RWPE1 (cell line): ENCODE data around the gene HECTD2.
"Not testable (repeated sequence)": the region's sequence is repeated elsewhere in the genome, so short reads cannot be mapped to it uniquely, and the experiment has no call there.

Source experiments
- CTCF ChIA-PET: fragments of 350-600 bp; sonication (Branson Sonifier 250); formaldehyde crosslinking; extraction: SDS; loops from one replicate; lab custom pipeline; 2021; lab: Yijun Ruan, JAX
- POLR2A ChIA-PET: fragments of 400-600 bp; formaldehyde crosslinking; extraction: SDS; loops from one replicate; lab custom pipeline; 2020; ENCODE audit warnings: antibody characterized with exemption; ENCODE audit not compliant: low non-redundant PET; lab: Yijun Ruan, JAX
- DNase-seq: peaks from one replicate; pipeline ENCODE4 v3.0.0; 2012; ENCODE audit warnings: low spot score
- H3K27ac ChIP-seq: fragments of 450-650 bp; 2 replicates; pipeline ENCODE4 v1.5.1; 2017
- CTCF ChIP-seq: fragments of 450-650 bp; conservative IDR thresholded peaks from 2 replicates; pipeline ENCODE4 v1.5.1; 2017; ENCODE audit warnings: low read depth, mild to moderate bottlenecking

The HECTD2 gene

GRCh38 chr10:91422915-91423314 lies 12.8 kb downstream of the HECTD2 start:
- no peak for TF ChIP-seq CTCF
- ChIA-PET POLR2A (no interaction called here), CTCF (no interaction called here)
- no peak for DNase-seq
- no peak overlapping the region for H3K27ac ChIP-seq

GRCh38 chr10:91424016-91424415 lies 13.9 kb downstream of the HECTD2 start:
- CTCF ChIA-PET, result interaction anchor here (0.6 to 0.7 kb wide), 2 partner anchors 9 to 486 kb away, joined by 3 read pairs; no protein-coding TSS in a partner anchor
- DNase-seq, result no peak

GRCh38 chr10:91432175-91432574 lies 22.0 kb downstream of the HECTD2 start:
- POLR2A ChIA-PET, result no interaction called here
- CTCF ChIA-PET, result interaction anchor here (0.7 kb wide), 1 partner anchor 8 kb away, joined by 3 read pairs; no protein-coding TSS in a partner anchor

More at GRCh38 chr10:91424016-91424415, 13.9 kb downstream of the HECTD2 start:
- no peak for TF ChIP-seq CTCF
- POLR2A ChIA-PET, result no interaction called here
- H3K27ac ChIP-seq, result no peak overlapping the region

GRCh38 chr10:91433620-91434019 lies 23.5 kb downstream of the HECTD2 start:
- no peak for DNase-seq
- POLR2A ChIA-PET, result no interaction called here
- CTCF ChIA-PET, result no interaction called here
- no peak overlapping the region for H3K27ac ChIP-seq
- no peak for TF ChIP-seq CTCF

More at GRCh38 chr10:91432175-91432574, 22.0 kb downstream of the HECTD2 start:
- no peak for TF ChIP-seq CTCF
- no peak overlapping the region for H3K27ac ChIP-seq
- DNase-seq, result no peak

- H3K27ac ChIP-seq, result no peak overlapping the region
- ChIA-PET POLR2A (no interaction called here), CTCF (interaction anchor here (0.9 kb wide), 1 partner anchor 195 kb away, joined by 3 read pairs; no protein-coding TSS in a partner anchor)
- DNase-seq, result peak; percentile 15
- no peak for TF ChIP-seq CTCF
These were observed 23.9 kb downstream of the HECTD2 start for GRCh38 chr10:91434041-91434440.

- DNase-seq, result no peak
- ChIA-PET CTCF (interaction anchor here (0.7 to 0.9 kb wide), 2 partner anchors 187 to 194 kb away, joined by 3 to 4 read pairs; no protein-coding TSS in a partner anchor), POLR2A (no interaction called here)
- TF ChIP-seq CTCF, result no peak
- H3K27ac ChIP-seq, result no peak overlapping the region
These were observed 25.1 kb downstream of the HECTD2 start for GRCh38 chr10:91435241-91435640.

- DNase-seq, CTCF ChIA-PET, H3K27ac ChIP-seq, POLR2A ChIA-PET: not testable (repeated sequence)
These were observed 28.1 kb downstream of the HECTD2 start for GRCh38 chr10:91438228-91438627.
